GM18498 (cell line): ENCODE results near the gene CNP.

Source experiments
- ATAC-seq: cut with Tn5 transposase; IDR thresholded peaks from one replicate; pipeline ENCODE4 v1.9.1; 2021; ENCODE audit warnings: mild to moderate bottlenecking, moderate library complexity; ENCODE audit not compliant: unreplicated experiment

The CNP gene

GRCh38 chr17:41941168-41941567, 25.4 kb upstream of the CNP start:
- no peak for ATAC-seq

- ATAC-seq: no peak
These were observed 23.8 kb upstream of the CNP start for GRCh38 chr17:41942626-41943373.

- no peak for ATAC-seq
These were observed 23.1 kb upstream of the CNP start for GRCh38 chr17:41943492-41943891.

- no peak for ATAC-seq
These were observed 21.7 kb upstream of the CNP start for GRCh38 chr17:41944943-41945342.

- no peak for ATAC-seq
These were observed 17.7 kb upstream of the CNP start for GRCh38 chr17:41948762-41949460.

GRCh38 chr17:41956522-41956921, 10.1 kb upstream of the CNP start:
- ATAC-seq: no peak

- no peak for ATAC-seq
These were observed 9.3 kb upstream of the CNP start for GRCh38 chr17:41957031-41957868.

- ATAC-seq: no peak
These were observed 8.6 kb upstream of the CNP start for GRCh38 chr17:41957869-41958439.

GRCh38 chr17:41959030-41959335, 7.6 kb upstream of the CNP start:
- no peak for ATAC-seq

GRCh38 chr17:41959336-41960095, 7.1 kb upstream of the CNP start:
- no peak for ATAC-seq

- no peak for ATAC-seq
These were observed 4.5 kb upstream of the CNP start for GRCh38 chr17:41962111-41962510.

- no peak for ATAC-seq
These were observed 3.7 kb upstream of the CNP start for GRCh38 chr17:41962768-41963434.

- no peak for ATAC-seq
These were observed 717 bp upstream of the CNP start for GRCh38 chr17:41965694-41966462.

GRCh38 chr17:41967141-41967920, 736 bp downstream of the CNP start:
- peak; percentile 22 for ATAC-seq

- ATAC-seq: no peak
These were observed 1.5 kb downstream of the CNP start for GRCh38 chr17:41967921-41968578.

GRCh38 chr17:41968676-41969075, 2.1 kb downstream of the CNP start:
- ATAC-seq: no peak

GRCh38 chr17:41970901-41971331, 4.3 kb downstream of the CNP start:
- no peak for ATAC-seq
